Stimulated activated naive CD4-positive, alpha-beta T cell treated with Interleukin-2 at 50 U/mL for 16 hours (primary cell): Measurements from ENCODE around the gene IQCK.

Experiments
- DNase-seq: peaks from one replicate; lab custom pipeline; 2025; lab: John Stamatoyannopoulos, UW

The IQCK gene

DNA sequence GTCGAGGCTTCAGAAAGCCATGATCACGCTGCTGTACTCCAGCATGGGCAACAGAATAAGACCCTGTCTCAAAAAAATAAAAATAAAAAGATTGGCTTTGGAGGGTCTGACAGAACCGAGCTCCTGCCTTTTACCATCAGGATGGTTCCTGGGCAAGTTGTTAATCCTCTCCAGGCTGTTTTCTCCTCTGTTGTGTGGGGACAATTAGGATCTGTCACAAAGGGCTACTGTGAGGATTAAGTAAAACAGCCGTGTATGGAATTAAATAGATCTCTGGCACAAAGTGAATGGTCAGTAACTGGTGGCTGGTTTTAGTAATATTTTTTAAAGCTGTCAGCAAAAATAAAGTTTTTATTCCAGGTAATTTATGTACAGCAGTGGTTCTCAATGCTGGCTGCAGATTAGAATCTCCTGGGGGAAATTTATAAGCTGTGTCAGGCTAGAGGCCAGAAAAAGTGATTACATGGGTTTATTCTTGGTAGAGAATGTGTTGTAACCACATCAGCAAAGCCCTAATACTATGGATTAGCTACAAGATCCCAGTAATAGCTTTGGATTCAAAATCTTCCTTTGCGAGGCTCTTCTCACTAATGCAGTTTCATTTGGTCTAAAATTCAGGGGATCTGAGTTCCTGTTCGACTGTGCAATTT lies 119.4 kb downstream of the IQCK start:
- no peak for DNase-seq

DNA sequence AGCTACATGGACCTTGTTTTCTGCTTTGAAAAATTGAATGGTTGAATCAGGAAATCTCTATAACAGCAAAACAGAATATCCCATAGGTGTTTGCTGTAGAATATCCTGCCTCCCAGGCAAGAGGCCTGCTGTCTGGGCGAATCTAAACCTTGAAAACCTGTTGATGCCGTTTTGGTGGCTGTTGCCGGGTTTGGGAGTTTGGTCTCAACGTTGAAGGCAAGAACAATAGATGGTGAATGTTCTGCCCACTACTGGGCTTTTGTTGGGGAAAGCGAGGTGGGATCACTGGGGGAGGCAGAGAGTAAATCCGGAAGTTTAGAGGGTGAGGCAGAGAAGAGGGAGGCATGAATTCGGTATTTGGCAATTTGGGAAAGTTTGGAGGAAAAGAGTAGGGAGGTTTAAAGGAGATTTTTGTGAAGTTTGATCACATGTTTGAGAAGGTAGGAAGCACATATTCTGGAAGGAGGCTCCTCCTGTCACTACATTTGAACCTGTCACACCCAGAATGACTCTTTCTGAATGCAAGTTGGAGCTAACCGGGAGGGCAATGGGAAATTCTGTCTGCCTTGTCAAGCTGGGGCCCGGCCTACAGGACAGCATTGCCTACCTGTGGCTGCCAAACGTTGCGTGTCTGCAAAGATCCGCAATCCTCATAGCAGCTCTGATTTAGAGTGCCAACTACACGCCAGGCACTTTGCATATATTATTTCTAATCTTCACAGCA lies 120.1 kb downstream of the IQCK start:
- DNase-seq, result no peak

DNA sequence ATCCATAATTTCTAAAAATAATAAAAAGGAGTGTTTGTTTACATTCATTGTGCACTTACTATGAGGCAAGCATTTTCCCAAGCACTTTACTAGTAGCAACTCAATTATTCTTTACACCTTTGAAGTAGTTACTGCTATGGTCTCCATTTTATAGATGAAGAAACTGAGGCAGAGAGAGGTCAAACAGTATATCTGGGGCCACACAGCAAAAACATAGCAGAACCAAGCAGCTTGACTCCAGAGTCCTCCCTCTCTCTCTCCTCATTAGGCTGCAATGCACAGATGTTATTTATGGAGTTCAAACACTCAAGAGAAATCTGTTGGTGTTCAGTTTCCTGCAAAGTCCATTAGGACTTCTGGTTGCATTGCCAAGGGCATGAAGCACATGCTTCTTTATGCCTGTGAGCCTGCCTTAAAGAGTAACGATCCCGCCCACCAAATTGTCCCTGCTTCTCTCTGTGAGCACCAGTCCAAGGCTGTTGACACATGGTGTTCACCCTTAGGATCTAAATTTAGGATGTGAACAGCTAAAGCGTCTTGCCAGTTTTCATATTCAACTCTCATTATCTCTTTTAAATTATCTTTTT lies 122.5 kb downstream of the IQCK start:
- no peak for DNase-seq

DNA sequence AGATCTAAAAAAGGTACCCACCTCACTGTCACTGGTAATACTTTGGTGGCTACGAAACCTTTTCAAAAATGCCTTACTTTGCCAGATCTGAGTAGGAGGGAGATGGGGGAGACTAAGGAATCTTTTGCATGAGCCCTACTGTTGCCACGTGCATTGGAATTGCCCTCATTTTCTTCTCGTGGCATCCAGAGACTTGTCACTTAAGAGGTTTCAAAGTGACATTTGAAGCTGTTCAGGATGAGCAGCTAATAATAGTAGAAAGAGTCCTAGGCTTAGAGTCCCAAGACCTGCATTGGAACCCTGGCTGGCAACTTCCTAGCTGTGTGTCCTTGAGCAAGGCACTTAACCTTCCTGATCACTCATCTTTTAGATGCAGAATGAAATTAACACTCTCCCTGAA lies 123.1 kb downstream of the IQCK start:
- no peak for DNase-seq

DNA sequence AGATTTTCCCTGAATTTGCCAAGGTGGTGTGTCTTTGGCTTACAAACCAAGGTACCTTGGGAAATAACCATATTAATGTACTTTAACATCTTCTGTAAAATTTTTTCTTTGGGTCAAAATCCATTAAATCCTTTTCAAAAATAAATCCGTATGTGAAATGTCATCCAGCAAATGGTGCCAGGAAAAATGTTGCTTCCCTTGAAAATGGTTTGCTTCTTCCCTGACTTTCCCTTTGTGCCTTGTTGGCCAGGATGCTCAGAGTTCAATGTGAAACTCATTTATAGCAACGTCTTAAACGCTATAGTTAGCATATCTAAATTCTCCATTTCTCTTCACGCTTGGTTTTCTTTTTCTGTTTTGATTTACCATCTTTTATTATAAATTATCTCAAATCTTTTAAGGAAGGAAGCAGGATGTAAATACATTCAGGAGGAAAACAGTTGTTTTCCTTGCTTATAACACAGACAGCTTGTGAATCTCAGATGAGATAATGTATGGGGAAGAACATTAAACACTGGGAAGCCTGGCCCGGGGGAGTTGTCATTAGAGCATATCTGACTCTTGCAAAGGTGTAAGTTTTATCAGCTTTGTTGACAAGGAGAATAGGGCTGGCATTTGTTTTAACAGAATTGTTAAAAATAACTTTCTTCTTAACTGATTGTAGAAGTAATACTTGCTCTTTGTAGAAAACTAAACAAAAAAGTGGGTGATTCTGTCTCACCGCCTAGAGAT lies 124.5 kb downstream of the IQCK start:
- DNase-seq, result no peak

DNA sequence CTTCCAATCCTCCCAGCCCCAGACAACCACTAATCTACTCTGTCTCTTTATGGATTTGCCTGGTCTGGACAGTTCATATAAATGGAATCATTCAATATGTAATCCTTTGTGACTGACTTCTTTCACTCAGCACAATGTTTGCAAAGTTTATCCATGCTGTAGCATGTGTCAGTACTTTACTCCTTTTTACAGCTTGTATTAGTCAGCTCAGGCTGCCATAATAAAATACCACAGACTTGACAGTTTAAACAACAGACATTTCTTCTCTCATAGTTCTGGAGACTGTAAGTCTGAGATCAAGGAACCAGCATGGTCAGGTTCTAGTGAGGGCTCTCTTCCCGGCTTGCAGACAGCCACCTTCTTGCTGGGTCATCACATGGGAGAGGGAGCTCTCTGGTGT lies 125.3 kb downstream of the IQCK start:
- no peak for DNase-seq

DNA sequence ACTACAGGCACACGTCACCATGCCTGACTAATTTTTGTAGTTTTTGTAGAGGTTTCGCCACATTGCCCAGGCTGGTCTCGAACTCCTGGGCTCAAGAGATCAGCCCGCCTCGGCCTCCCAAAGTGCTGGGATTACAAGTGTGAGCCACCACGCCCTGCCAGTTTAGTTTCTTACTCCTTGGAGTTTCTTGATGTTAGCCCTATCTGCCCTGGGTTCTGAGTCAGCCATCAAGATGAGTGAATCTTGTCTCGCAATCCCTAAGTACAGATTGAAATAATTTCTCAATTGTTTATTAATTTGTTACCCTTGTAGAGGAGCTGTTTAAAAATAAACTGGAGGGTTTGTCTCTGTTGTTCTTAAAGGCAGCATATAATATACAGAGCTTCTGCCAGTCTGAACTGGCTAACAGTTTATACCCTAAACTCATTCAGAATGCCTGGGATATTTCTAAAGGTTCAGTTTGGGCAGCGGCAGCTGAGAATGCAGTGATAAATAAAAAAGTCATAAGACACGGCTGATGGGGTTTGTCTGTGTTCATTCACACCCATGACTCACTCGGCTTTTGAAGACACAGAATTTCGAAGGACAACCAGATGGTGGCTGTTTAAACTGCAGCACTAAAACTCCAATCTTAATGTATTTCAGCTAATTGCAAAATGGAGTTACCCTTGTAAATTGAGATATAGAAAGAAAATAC lies 127.0 kb downstream of the IQCK start:
- DNase-seq, result no peak

DNA sequence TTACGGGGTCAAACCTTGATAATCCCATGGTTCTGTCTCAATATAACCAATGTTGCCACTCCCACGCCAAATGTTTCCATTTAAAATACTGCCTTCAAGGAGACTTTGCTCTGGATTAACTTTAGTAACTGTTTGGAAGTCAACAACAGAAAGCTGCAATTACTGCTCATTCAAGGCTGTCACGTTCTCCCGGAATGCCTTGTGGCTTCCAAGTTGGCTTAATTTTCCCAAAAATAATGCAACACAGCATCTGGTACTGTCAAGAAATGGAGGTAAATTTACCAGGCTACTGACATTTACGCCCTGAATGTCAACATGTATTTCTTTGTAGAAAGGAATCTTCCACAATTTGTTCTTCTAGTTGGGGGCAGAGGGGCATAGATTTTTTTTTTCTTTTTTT lies 128.4 kb downstream of the IQCK start:
- DNase-seq, result no peak

DNA sequence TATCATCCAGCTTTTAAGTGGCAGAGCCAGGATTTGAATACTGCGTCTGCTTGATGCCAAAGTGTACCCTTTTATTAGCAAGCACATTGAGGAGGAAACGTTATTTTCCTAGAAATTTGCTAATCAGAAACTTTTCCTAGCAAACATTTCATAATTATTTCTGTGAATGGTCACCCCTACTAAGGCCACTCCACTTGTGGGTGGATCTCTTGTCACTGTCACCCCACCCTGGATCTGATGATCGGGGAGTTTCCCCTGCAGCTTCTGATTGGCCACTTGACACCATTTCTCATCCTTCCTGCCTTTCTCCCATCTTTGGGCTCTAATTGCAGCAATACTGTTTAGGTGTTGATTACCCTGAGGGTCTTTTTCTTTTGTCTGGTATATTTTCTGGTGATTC lies 130.7 kb downstream of the IQCK start:
- DNase-seq, result no peak

DNA sequence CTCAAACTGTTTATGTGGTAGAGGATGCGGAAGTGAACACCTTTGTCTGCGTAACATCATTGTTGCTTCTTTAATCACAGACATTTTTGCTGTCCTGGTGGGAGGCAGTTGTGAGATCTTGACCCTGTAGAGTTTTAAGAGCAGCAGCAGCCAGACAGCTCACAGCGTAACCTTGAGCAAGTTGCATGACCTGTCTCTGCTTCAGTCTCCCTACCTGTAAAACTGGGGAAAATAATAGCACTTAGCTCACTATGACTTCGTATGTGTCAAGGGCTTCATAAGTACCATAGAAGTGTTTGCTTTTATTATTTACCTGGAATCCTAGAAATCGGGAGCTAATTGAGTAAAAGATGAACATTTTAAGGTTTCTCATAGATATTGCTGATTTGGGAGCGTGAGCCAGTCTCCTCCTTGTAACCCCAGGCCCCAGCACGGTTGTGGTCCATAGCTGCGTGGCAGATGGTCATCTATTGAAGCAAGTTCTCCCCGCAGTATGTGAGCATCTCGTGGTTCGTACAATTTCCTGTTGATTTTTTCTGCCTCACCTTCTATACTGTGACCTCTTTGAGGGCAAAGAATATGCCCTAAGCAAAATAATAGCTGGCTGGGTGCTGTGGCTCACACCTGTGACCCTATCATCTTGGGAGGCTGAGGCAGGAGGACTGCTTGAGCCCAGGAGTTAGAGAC lies 132.2 kb downstream of the IQCK start:
- no peak for DNase-seq

DNA sequence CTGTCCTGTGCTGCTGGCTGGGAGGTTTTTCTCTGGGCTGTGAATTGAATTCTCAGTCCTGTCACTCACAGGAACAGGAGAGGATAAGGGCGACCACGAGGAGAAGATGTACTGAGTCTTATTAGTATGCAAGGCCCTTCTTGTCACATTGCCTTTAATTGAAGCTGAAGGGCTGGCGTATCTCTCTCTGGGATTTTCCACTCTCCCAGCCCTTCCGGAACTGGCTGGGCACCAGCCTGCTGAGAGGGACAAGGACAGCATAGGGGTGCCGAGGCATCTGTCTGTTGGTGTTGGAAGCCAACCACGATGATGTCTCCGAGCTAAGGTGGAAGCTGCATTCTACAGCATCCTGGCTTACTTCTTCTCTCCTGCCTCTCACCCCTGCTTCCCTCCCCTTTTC lies 133.4 kb downstream of the IQCK start:
- no peak for DNase-seq

DNA sequence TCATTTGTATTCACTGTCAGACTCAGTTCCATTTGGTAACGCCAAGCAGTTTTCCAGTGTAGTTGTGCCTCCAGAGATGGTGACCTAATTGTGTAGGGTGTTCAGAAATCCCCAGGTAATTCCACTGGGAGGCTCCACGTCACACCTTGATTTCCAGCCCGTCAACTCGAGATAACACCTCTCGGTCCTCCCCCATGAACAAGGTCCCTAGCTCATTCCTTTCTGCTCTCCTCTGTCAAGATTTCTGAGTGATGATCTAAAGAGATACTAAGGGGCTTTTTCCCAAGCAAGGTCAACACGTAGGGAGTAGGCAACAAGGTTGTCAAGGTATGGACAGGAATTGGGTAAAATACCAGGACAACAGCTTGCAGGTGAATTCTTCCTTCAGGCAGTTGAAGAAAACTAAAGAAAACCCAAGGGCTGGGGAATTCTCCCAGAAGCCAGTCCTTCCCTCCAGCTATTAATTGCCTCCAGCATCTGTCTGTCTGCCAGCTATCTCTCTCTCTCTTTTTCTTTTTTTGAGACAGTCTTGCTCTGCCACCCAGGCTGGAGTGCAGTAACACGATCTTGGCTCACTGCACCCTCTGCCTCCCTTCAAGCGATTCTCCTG lies 135.2 kb downstream of the IQCK start:
- DNase-seq, result no peak

DNA sequence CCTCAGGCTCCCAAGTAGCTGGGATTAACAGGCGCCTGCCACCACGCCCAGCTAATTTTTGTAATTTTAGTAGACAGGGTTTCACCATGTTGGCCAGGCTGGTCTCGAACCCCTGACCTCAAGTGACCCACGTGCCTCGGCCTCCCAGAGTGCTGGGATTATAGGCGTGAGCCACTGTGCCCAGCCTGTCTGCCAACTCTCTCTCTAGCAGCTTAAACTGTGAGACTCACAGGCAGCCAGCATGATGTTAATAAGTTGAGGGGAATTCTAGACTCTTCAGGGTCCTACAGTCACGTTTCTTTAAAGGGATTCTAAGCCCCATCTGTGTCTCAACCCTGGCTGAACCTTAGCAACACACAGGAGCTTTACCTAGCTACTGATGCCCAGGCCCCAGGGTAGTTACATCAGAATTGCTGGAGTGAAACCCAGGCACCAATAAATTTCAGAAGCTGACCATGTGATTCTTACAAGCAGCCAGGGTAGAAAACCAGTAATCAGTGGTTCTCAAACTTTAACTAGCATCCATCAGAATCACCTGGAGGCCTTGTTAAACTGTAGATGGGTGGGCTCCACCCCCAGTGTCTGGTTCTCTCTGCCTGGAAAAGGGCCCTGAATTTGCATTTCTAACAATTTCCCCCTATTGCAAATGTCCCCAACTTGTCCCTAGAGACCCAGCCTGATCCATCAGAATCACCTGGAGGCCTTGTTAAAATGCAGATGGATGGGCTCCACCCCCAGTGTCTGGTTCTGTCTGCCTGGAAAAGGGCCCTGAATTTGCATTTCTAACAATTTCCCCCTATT lies 135.9 kb downstream of the IQCK start:
- no peak for DNase-seq

DNA sequence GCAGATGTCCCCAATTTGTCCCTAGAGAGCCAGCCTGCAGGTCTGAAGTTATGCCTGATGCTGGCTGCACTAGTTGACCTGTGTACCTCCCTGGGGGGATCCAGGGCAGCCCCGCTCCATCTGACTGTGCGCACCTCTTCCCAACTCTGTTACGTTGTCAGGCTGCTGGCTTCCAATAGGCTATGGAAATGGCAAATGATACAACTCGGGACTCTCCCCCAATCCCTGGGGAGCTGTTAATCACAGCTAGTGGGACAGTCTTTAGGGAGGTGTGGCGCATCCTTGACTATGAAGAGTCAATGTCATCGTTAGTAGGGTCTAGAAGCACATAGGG lies 136.4 kb downstream of the IQCK start:
- DNase-seq, result no peak

DNA sequence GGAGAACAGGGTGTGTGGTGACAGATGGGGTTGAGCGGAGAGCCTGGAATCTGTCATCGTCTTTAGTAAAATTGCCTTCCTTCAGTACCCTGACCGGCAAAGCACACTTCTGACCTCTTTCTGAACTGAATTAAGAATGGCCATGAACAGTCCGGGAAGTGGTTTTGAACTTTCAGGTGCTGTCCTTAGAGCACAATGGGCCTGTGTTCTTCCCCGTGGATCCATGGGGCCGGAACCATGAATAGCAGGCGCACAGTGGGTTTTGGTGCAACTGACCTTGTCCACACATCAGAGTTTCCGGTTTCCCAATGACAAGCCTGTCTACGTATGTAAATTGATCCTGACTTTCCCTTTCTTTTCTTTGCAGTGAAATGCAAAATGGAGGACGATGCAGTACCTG lies 138.0 kb downstream of the IQCK start:
- DNase-seq, result no peak

DNA sequence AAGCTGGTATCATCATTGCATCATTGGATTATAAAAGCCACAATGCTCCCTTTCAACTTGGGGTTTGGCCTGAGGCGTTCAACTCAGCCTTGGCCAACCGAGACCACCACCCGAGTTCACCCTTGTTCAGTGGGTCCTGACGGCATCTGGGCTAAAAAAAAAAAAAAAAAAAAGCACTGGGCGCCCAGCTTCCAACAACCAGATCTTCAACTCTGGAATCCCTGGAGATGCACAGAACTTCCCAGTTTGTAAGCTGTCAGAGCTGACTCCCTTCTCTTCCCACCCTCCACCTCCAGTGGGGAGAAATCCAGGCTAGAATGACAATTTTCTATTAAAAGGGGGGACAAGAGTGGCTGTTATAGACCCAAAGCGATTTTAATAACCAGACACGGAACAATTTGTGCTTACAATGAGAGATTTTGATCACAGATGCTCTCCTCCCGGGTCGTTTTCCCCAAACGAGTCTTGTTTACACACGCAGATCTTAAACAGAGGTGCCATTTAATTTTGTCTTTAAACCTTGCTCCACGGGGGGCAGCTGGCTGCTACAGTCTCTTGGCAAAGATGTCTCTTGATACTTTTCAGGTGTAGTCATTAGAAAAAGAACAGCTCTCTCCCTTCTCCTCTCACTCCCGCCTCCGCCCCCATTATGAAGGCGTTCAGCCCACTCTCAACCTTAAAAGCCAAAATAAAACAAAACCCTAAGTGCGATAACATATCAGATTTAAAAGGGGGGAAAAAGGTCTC lies 139.7 kb downstream of the IQCK start:
- DNase-seq, result no peak

DNA sequence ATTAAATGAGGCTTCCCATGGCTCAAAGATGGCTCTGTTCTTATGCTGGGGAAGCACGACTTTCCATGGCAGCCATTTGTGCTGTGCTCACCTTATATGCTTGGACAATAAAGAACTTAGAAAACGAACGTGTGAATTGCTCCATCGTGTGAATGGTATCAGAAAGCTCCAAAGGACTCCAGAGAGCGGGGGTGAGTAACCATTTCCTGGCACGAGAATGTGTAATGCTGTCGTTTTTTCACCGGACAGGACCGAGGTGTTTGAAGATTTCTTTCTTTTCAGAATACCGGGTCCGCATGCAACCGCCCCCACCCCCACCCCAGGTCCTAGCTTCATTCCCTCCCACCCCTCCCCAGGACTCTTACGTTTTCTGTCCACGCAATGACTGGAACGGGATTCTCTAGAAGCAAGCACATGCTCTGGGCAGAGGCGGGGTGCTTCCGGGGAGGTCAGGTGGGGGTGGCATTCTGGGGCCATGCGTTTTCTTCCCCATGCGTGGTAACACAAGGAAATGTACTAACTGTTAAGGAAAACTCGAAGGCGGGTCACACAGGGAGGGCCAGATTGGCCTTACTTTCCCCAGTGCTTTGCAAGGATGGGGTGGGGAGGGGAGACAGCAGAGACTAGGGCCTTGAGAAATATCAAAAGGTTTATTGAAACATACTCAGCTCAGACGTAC lies 140.4 kb downstream of the IQCK start:
- DNase-seq, result no peak

DNA sequence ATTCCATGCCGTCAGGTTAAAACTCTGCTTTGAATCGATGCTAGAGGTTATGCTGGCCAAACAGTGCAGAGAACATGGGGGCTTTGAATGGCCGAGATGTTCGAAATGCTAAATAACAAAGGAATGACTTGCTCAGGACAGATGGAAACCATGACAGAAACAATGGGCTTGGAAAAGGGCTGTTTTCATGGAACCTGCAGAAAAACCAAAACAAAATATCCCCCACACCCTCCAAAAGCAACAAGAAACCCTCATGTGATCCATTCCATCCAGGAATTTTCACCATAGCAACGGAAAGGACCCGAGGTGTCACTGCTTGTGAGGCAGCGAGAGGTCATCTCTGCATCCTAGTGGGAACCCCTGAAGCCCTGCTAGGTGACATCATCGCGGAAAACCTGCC lies 141.1 kb downstream of the IQCK start:
- no peak for DNase-seq

DNA sequence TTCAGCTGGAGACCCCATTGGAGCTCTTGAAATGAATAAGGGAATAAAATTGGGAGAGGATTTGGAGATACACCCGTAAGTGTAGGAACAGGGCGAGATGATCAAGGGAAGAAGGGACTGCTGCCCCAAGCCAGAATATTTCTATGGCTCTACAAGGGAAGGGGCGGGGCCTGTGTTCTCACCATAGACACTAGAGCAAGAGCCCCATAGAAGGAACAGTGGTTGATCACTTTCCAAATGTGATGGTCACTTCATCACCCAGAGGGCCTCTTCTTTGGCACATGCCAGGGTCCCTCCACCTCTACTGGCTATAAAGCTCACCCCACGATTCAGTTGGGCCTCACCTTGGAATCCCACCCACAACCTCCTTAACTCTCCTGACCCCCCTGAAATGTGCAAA lies 141.5 kb downstream of the IQCK start:
- DNase-seq, result no peak
